Measurements from ENCODE around the gene STEAP2. TPM values are rescaled to one million over a fixed set of nuclear protein-coding genes. Genes with fewer than 3 reads are reported as not detected.

Gene STEAP2
- total RNA-seq, 4 donors from 2014 or later, result 0.20 to 3.5 (median 1.2) TPM

- ATAC-seq, result no peak
- in situ Hi-C loops (cut with MboI; ENCODE audit: low sequenced_read_pairs in 4 of 4), result no loop called here
These were observed 12.7 kb downstream of the STEAP2 start for GRCh38 chr7:90224195-90224594.

GRCh38 chr7:90225181-90225580 lies 13.6 kb downstream of the STEAP2 start:
- intact Hi-C loops (cut with DNase I; ENCODE audit: low total_unique reads), result no loop called here
- Histone ChIP-seq H3K9me3 (no peaks in the 10 kb centered on the region), H3K4me1 (no peaks in the 10 kb centered on the region), H3K27me3 (no peaks in the 10 kb centered on the region), H3K4me3 (no peak overlapping the region), H3K27ac (no peak overlapping the region), H3K36me3 (no peaks in the 10 kb centered on the region)
- in situ Hi-C loops (cut with MboI; ENCODE audit: low sequenced_read_pairs in 4 of 4), result no loop called here
- DNase-seq, result no peak
- no peak for ATAC-seq
- TF ChIP-seq POLR2A (IDR thresholded peaks at IDR 0.05), result no peak
- TF ChIP-seq, protein P1, sequence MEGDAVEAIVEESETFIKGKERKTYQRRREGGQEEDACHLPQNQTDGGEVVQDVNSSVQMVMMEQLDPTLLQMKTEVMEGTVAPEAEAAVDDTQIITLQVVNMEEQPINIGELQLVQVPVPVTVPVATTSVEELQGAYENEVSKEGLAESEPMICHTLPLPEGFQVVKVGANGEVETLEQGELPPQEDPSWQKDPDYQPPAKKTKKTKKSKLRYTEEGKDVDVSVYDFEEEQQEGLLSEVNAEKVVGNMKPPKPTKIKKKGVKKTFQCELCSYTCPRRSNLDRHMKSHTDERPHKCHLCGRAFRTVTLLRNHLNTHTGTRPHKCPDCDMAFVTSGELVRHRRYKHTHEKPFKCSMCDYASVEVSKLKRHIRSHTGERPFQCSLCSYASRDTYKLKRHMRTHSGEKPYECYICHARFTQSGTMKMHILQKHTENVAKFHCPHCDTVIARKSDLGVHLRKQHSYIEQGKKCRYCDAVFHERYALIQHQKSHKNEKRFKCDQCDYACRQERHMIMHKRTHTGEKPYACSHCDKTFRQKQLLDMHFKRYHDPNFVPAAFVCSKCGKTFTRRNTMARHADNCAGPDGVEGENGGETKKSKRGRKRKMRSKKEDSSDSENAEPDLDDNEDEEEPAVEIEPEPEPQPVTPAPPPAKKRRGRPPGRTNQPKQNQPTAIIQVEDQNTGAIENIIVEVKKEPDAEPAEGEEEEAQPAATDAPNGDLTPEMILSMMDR (IDR thresholded peaks at IDR 0.05 in 4 of 5, conservative IDR thresholded peaks at IDR 0.05 in 1 of 5), result no peak

More at GRCh38 chr7:90224195-90224594, 12.7 kb downstream of the STEAP2 start:
- Histone ChIP-seq H3K9me3 (no peaks in the 10 kb centered on the region), H3K4me3 (no peak overlapping the region), H3K27me3 (no peaks in the 10 kb centered on the region), H3K36me3 (no peaks in the 10 kb centered on the region), H3K4me1 (no peaks in the 10 kb centered on the region), H3K27ac (no peak overlapping the region)
- no peak for DNase-seq
- TF ChIP-seq, protein P1 (IDR thresholded peaks at IDR 0.05 in 4 of 5, conservative IDR thresholded peaks at IDR 0.05 in 1 of 5), result no peak
- TF ChIP-seq POLR2A (IDR thresholded peaks at IDR 0.05), result no peak
- intact Hi-C loops (cut with DNase I; ENCODE audit: low total_unique reads), result no loop called here

DNA sequence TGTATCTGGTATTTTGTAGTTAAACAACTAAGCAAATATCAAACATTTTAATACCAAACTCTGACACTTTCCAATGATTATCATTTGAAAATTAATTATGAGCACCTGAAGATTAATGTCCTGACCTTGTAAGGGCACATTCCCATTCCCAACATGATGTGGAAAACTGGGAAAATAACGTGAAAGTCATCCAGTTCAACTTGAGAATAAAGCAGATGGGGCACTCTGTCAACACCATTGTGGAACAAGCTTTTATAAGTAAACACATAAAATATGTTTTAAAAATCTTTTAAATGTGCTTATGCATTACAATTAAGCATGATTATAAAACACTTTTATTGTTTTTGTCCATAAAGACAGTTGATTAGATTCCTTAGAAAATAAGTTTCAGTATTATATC lies 14.1 kb downstream of the STEAP2 start:
- Histone ChIP-seq H3K9me3 (no peaks in the 10 kb centered on the region), H3K27ac (no peak overlapping the region), H3K4me3 (no peak overlapping the region), H3K4me1 (no peaks in the 10 kb centered on the region), H3K36me3 (no peaks in the 10 kb centered on the region), H3K27me3 (no peaks in the 10 kb centered on the region)
- DNase-seq (no peak), ATAC-seq (no peak)
- intact Hi-C loops (cut with DNase I; ENCODE audit: low total_unique reads), result no loop called here
- in situ Hi-C loops (cut with MboI; ENCODE audit: low sequenced_read_pairs in 4 of 4), result no loop called here
- TF ChIP-seq, protein P1 (IDR thresholded peaks at IDR 0.05 in 4 of 5, conservative IDR thresholded peaks at IDR 0.05 in 1 of 5), result no peak
- no peak for TF ChIP-seq POLR2A (IDR thresholded peaks at IDR 0.05)

DNA sequence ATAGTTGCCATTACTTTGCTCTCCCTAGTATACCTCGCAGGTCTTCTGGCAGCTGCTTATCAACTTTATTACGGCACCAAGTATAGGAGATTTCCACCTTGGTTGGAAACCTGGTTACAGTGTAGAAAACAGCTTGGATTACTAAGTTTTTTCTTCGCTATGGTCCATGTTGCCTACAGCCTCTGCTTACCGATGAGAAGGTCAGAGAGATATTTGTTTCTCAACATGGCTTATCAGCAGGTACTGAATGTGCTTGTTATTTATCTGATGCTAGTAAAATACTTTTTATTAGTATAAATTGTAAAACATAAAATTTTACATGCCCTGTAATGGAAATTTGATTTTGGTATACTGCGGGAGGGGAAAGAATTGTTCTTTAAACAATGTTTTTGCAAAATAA lies 15.7 kb downstream of the STEAP2 start:
- no peaks in the 10 kb centered on the region for H3K36me3 ChIP-seq
- intact Hi-C loops (cut with DNase I; ENCODE audit: low total_unique reads) (no loop called here), in situ Hi-C loops (cut with MboI; ENCODE audit: low sequenced_read_pairs in 4 of 4) (no loop called here)
- DNase-seq, result no peak
- H3K27ac ChIP-seq, result no peak overlapping the region
- no peaks in the 10 kb centered on the region for H3K9me3 ChIP-seq
- no peaks in the 10 kb centered on the region for H3K4me1 ChIP-seq
- TF ChIP-seq, protein P1 (IDR thresholded peaks at IDR 0.05 in 4 of 5, conservative IDR thresholded peaks at IDR 0.05 in 1 of 5), result no peak
- TF ChIP-seq POLR2A (IDR thresholded peaks at IDR 0.05), result no peak
- ATAC-seq, result no peak
- H3K27me3 ChIP-seq, result no peaks in the 10 kb centered on the region
- no peak overlapping the region for H3K4me3 ChIP-seq

- no peak for ATAC-seq
- H3K4me1 ChIP-seq, result no peaks in the 10 kb centered on the region
- no peak for DNase-seq
- H3K27me3 ChIP-seq, result no peaks in the 10 kb centered on the region
- intact Hi-C loops (cut with DNase I; ENCODE audit: low total_unique reads), result no loop called here
- no peak for TF ChIP-seq POLR2A (IDR thresholded peaks at IDR 0.05)
- TF ChIP-seq, protein P1 (IDR thresholded peaks at IDR 0.05 in 4 of 5, conservative IDR thresholded peaks at IDR 0.05 in 1 of 5), result no peak
- in situ Hi-C loops (cut with MboI; ENCODE audit: low sequenced_read_pairs in 4 of 4), result no loop called here
- no peak overlapping the region for H3K4me3 ChIP-seq
- no peaks in the 10 kb centered on the region for H3K9me3 ChIP-seq
- no peak overlapping the region for H3K27ac ChIP-seq
- H3K36me3 ChIP-seq, result no peaks in the 10 kb centered on the region
These were observed 18.1 kb downstream of the STEAP2 start for GRCh38 chr7:90229682-90230081.
